GM23338 (cell line): ENCODE results near the gene FNDC4. TPM values are rescaled to one million over a fixed set of nuclear protein-coding genes. Genes with fewer than 3 reads are reported as not detected.

Experiments
- ATAC-seq: fragments of 200-7000 bp; cut with Tn5 transposase; 3 replicates; pipeline ENCODE4 v1.9.1; 2020
- DNase-seq: peaks from one replicate; pipeline ENCODE4 v3.0.0-alpha.2; 2015; ENCODE audit warnings: low spot score
- H2AFZ ChIP-seq: fragments of 200-600 bp; sonication (generic); 2 replicates; pipeline ENCODE4 v1.8.0; 2016; ENCODE audit warnings: antibody characterized with exemption, mild to moderate bottlenecking, moderate library complexity
- H3F3A ChIP-seq: fragments of 200-600 bp; sonication (generic); replicated peaks from 2 replicates; pipeline ENCODE4 v1.8.0; 2017; ENCODE audit warnings: antibody characterized with exemption, mixed run types, low read depth
- H3K27ac ChIP-seq: fragments of 200-600 bp; sonication (generic); 2 replicates; pipeline ENCODE4 v1.6.1; 2016; ENCODE audit warnings: low read depth
- H3K27me3 ChIP-seq: fragments of 200-600 bp; sonication (generic); 2 replicates; pipeline ENCODE4 v1.8.0; 2016; ENCODE audit warnings: mild to moderate bottlenecking, mixed run types, moderate library complexity; ENCODE audit not compliant: insufficient read depth
- H3K36me3 ChIP-seq: fragments of 200-600 bp; sonication (generic); 2 replicates; pipeline ENCODE4 v1.8.0; 2016; ENCODE audit warnings: mild to moderate bottlenecking; ENCODE audit not compliant: insufficient read depth
- H3K4me1 ChIP-seq: fragments of 200-600 bp; sonication (generic); 2 replicates; pipeline ENCODE4 v1.8.0; 2016; ENCODE audit warnings: mild to moderate bottlenecking, moderate library complexity; ENCODE audit not compliant: insufficient read depth
- H3K4me2 ChIP-seq: fragments of 200-600 bp; sonication (generic); 2 replicates; pipeline ENCODE4 v1.7.1; 2017; ENCODE audit warnings: mixed run types
- H3K4me3 ChIP-seq: fragments of 200-600 bp; sonication (generic); 2 replicates; pipeline ENCODE4 v1.6.1; 2016; ENCODE audit warnings: mixed run types
- H3K79me2 ChIP-seq: fragments of 200-600 bp; sonication (generic); replicated peaks from 2 replicates; pipeline ENCODE4 v1.8.0; 2017; ENCODE audit warnings: mild to moderate bottlenecking; ENCODE audit not compliant: insufficient read depth
- H3K9me2 ChIP-seq: fragments of 200-600 bp; sonication (generic); 2 replicates; pipeline ENCODE4 v1.8.0; 2017; ENCODE audit not compliant: insufficient read depth
- H4K20me1 ChIP-seq: fragments of 200-600 bp; sonication (generic); replicated peaks from 2 replicates; pipeline ENCODE4 v1.8.0; 2017; ENCODE audit warnings: mild to moderate bottlenecking; ENCODE audit not compliant: insufficient read depth
- H3K27ac Mint-ChIP-seq: 2 replicates; pipeline ENCODE4 v1.8.0; 2020; ENCODE audit warnings: inconsistent platforms, mild to moderate bottlenecking, moderate library complexity, mixed read lengths
- H3K27me3 Mint-ChIP-seq: 3 replicates; pipeline ENCODE4 v1.8.0; 2022; ENCODE audit warnings: low read depth, mild to moderate bottlenecking, moderate library complexity, mixed read lengths, inconsistent platforms; ENCODE audit not compliant: insufficient read depth, poor library complexity
- H3K36me3 Mint-ChIP-seq: 3 replicates; pipeline ENCODE4 v1.8.0; 2021; ENCODE audit warnings: low read depth, mild to moderate bottlenecking, inconsistent platforms, moderate library complexity, mixed read lengths
- H3K4me1 Mint-ChIP-seq: 3 replicates; pipeline ENCODE4 v1.8.0; 2020; ENCODE audit warnings: mild to moderate bottlenecking, inconsistent platforms, mixed read lengths
- H3K4me3 Mint-ChIP-seq: 3 replicates; pipeline ENCODE4 v1.8.0; 2021; ENCODE audit warnings: moderate library complexity, mild to moderate bottlenecking, inconsistent platforms, mixed read lengths
- H3K9me3 Mint-ChIP-seq: 3 replicates; pipeline ENCODE4 v1.8.0; 2020; ENCODE audit warnings: moderate library complexity, mild to moderate bottlenecking, inconsistent platforms, mixed read lengths
- JUNB ChIP-seq: IDR thresholded peaks from one replicate; pipeline ENCODE4 v1.6.1; 2016; ENCODE audit warnings: antibody characterized with exemption; ENCODE audit not compliant: unreplicated experiment
- NANOG ChIP-seq: IDR thresholded peaks from 2 replicates; pipeline ENCODE4 v1.6.1; 2016; ENCODE audit warnings: antibody characterized with exemption, borderline replicate concordance
- POLR2AphosphoS5 ChIP-seq: IDR thresholded peaks from 2 replicates; pipeline ENCODE4 v1.6.1; 2016; ENCODE audit warnings: antibody characterized with exemption, low read depth
- STAT1 ChIP-seq: IDR thresholded peaks from one replicate; pipeline ENCODE4 v1.6.1; 2016; ENCODE audit warnings: antibody characterized with exemption; ENCODE audit not compliant: unreplicated experiment
- ZNF331 ChIP-seq: fragments of 250-450 bp; sonication (Bioruptor Pico); IDR thresholded peaks from 2 replicates; pipeline ENCODE4 v1.5.0; 2020; ENCODE audit warnings: low read depth, mild to moderate bottlenecking, moderate library complexity
- polyA plus RNA-seq: library from polyadenylated mRNA; unstranded; fragments of >200 nt; fragmentation: Nextera tagmentation; extraction: Ambion mirVana; gene quantifications from 2 replicates; pipeline ENCODE4 v1.2.1, GENCODE V29; 2016
- total RNA-seq: library from RNA; depleted of rRNA; stranded (reverse); fragments of >200 nt; shearing (Covaris generic); gene quantifications from 2 replicates; pipeline ENCODE4 v1.2.3, GENCODE V29; 2014
- TF ChIP-seq, protein P1 (sequence below): fragments of 250-450 bp; sonication (Bioruptor Pico); IDR thresholded peaks from 2 replicates; pipeline ENCODE4 v1.5.0; 2020; ENCODE audit warnings: mild to moderate bottlenecking, moderate library complexity
- TF ChIP-seq, protein P2 (sequence below), 2 experiments: fragments of 200-600 bp in 1 of 2; sonication (generic) in 1 of 2; conservative IDR thresholded peaks; 2 replicates each; pipeline versions ENCODE4 v1.5.1 to v1.6.1; 2016 to 2017; ENCODE audit warnings: antibody characterized with exemption in 2 of 2, low read depth in 2 of 2, mild to moderate bottlenecking in 2 of 2, moderate library complexity in 1 of 2

Gene FNDC4
- total and polyA plus RNA-seq, 2 experiments from 2014 or later: 5.9 to 13.3 TPM

DNA sequence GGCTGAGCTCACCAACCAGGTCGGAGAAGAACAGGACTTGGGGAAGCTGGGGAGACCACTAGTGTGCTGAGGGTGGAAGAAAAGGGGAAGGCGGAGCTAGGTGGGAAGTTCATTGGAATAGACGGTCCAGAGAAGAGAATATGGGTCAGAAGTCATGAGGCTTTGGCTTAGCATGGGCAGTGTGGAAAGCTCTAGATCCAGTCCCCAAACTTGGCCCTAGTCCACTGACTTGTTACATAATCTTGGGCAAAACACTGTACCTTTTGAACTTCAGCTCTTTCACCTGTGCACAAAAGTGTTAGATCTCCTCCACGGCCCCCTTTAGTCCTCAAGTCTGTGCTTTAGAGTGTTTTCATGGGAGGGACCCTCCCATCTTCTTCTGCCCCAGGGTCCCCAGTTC, 12.3 kb upstream of the FNDC4 start:
- TF ChIP-seq JUNB (no peak), STAT1 (no peak), ZNF331 (no peak), POLR2AphosphoS5 (no peak), NANOG (no peak)
- TF ChIP-seq, protein P1, sequence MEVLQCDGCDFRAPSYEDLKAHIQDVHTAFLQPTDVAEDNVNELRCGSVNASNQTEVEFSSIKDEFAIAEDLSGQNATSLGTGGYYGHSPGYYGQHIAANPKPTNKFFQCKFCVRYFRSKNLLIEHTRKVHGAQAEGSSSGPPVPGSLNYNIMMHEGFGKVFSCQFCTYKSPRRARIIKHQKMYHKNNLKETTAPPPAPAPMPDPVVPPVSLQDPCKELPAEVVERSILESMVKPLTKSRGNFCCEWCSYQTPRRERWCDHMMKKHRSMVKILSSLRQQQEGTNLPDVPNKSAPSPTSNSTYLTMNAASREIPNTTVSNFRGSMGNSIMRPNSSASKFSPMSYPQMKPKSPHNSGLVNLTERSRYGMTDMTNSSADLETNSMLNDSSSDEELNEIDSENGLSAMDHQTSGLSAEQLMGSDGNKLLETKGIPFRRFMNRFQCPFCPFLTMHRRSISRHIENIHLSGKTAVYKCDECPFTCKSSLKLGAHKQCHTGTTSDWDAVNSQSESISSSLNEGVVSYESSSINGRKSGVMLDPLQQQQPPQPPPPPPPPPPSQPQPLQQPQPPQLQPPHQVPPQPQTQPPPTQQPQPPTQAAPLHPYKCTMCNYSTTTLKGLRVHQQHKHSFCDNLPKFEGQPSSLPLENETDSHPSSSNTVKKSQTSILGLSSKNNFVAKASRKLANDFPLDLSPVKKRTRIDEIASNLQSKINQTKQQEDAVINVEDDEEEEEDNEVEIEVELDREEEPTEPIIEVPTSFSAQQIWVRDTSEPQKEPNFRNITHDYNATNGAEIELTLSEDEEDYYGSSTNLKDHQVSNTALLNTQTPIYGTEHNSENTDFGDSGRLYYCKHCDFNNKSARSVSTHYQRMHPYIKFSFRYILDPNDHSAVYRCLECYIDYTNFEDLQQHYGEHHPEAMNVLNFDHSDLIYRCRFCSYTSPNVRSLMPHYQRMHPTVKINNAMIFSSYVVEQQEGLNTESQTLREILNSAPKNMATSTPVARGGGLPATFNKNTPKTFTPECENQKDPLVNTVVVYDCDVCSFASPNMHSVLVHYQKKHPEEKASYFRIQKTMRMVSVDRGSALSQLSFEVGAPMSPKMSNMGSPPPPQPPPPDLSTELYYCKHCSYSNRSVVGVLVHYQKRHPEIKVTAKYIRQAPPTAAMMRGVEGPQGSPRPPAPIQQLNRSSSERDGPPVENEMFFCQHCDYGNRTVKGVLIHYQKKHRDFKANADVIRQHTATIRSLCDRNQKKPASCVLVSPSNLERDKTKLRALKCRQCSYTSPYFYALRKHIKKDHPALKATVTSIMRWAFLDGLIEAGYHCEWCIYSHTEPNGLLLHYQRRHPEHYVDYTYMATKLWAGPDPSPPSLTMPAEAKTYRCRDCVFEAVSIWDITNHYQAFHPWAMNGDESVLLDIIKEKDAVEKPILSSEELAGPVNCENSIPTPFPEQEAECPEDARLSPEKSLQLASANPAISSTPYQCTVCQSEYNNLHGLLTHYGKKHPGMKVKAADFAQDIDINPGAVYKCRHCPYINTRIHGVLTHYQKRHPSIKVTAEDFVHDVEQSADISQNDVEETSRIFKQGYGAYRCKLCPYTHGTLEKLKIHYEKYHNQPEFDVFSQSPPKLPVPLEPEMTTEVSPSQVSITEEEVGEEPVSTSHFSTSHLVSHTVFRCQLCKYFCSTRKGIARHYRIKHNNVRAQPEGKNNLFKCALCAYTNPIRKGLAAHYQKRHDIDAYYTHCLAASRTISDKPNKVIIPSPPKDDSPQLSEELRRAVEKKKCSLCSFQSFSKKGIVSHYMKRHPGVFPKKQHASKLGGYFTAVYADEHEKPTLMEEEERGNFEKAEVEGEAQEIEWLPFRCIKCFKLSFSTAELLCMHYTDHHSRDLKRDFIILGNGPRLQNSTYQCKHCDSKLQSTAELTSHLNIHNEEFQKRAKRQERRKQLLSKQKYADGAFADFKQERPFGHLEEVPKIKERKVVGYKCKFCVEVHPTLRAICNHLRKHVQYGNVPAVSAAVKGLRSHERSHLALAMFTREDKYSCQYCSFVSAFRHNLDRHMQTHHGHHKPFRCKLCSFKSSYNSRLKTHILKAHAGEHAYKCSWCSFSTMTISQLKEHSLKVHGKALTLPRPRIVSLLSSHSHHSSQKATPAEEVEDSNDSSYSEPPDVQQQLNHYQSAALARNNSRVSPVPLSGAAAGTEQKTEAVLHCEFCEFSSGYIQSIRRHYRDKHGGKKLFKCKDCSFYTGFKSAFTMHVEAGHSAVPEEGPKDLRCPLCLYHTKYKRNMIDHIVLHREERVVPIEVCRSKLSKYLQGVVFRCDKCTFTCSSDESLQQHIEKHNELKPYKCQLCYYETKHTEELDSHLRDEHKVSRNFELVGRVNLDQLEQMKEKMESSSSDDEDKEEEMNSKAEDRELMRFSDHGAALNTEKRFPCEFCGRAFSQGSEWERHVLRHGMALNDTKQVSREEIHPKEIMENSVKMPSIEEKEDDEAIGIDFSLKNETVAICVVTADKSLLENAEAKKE: no peak
- TF ChIP-seq, protein P2, sequence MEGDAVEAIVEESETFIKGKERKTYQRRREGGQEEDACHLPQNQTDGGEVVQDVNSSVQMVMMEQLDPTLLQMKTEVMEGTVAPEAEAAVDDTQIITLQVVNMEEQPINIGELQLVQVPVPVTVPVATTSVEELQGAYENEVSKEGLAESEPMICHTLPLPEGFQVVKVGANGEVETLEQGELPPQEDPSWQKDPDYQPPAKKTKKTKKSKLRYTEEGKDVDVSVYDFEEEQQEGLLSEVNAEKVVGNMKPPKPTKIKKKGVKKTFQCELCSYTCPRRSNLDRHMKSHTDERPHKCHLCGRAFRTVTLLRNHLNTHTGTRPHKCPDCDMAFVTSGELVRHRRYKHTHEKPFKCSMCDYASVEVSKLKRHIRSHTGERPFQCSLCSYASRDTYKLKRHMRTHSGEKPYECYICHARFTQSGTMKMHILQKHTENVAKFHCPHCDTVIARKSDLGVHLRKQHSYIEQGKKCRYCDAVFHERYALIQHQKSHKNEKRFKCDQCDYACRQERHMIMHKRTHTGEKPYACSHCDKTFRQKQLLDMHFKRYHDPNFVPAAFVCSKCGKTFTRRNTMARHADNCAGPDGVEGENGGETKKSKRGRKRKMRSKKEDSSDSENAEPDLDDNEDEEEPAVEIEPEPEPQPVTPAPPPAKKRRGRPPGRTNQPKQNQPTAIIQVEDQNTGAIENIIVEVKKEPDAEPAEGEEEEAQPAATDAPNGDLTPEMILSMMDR (conservative IDR thresholded peaks at IDR 0.05; ENCODE audit: low read depth in 2 of 2): no peak
- Histone ChIP-seq H3K4me2 (no peak overlapping the region), H2AFZ (no peak overlapping the region), H3F3A (no peaks in the 10 kb centered on the region), H3K36me3 (no peaks in the 10 kb centered on the region), H3K27me3 (no peaks in the 10 kb centered on the region), H3K9me2 (no peaks in the 10 kb centered on the region), H3K4me1 (peaks cover 13% of the 10 kb centered on the region), H3K79me2 (no peaks in the 10 kb centered on the region), H3K4me3 (no peak overlapping the region), H4K20me1 (no peaks in the 10 kb centered on the region), H3K27ac (no peak overlapping the region)
- Mint-ChIP-seq H3K9me3 (no peaks in the 10 kb centered on the region), H3K4me3 (no peak overlapping the region), H3K36me3 (no peaks in the 10 kb centered on the region), H3K4me1 (peaks cover 12% of the 10 kb centered on the region; the same call in 2 of the 3 replicates), H3K27ac (no peak overlapping the region), H3K27me3 (peaks cover 3% of the 10 kb centered on the region)
- DNase-seq (no peak), ATAC-seq (no peak)
